Gastrocnemius medialis (tissue), 4 donors: ENCODE results near the gene SRGN. TPM values are rescaled to one million over a fixed set of nuclear protein-coding genes. Genes with fewer than 3 reads are reported as not detected.

Experiments
- ATAC-seq, 2 donors: fragments of 150-250 bp; one replicate each; pipeline ENCODE4 v1.9.1; 2016
- DNase-seq, 2 donors: peaks; one replicate each; pipeline ENCODE4 v3.0.0-alpha.2; 2019
- H3K27ac ChIP-seq, 4 donors: fragments of 200-600 bp; sonication (generic); 1 replicate in 1 of 4; 2 replicates in 3 of 4; pipeline ENCODE4 v1.5.1; 2016 to 2018; ENCODE audit warnings: mild to moderate bottlenecking in 2 of 4, moderate library complexity in 1 of 4
- H3K27me3 ChIP-seq, 3 donors: fragments of 200-600 bp; sonication (generic) in 2 of 3; 1 replicate in 1 of 3; 2 replicates in 2 of 3; pipeline versions ENCODE4 v1.5.1 to v1.6.0; 2016 to 2019; ENCODE audit warnings: mild to moderate bottlenecking in 1 of 3, moderate library complexity in 1 of 3
- H3K36me3 ChIP-seq, 2 donors: fragments of 200-600 bp; sonication (generic) in 1 of 2; one replicate each; pipeline ENCODE4 v1.5.1; 2017 to 2018
- H3K4me1 ChIP-seq, 2 donors: fragments of 200-600 bp; sonication (generic) in 1 of 2; one replicate each; pipeline ENCODE4 v1.5.1; 2016 to 2017; ENCODE audit warnings: mild to moderate bottlenecking in 2 of 2
- H3K4me3 ChIP-seq, 4 donors: fragments of 200-600 bp; sonication (generic) in 3 of 4; 1 replicate in 1 of 4; 2 replicates in 3 of 4; pipeline ENCODE4 v1.5.1; 2016 to 2019; ENCODE audit warnings: mild to moderate bottlenecking in 2 of 4
- H3K9me3 ChIP-seq, 3 donors: fragments of 200-600 bp; sonication (generic) in 2 of 3; 1 replicate in 1 of 3; 2 replicates in 2 of 3; pipeline ENCODE4 v1.5.1; 2016 to 2019
- POLR2A ChIP-seq, 2 donors: fragments of 450-650 bp; IDR thresholded peaks; one replicate each; pipeline ENCODE4 v1.6.1; 2017; ENCODE audit warnings: antibody characterized with exemption in 2 of 2, mild to moderate bottlenecking in 2 of 2, moderate library complexity in 2 of 2
- in situ Hi-C, 4 donors: fragments of 200-750 bp; cut with MboI; loops; one replicate each; pipeline versions ENCODE4 v1.15.0 to v1.8.0; 2017; ENCODE audit warnings: low sequenced_read_pairs in 4 of 4
- intact Hi-C: fragments of 100-400 bp; cut with DNase I; formaldehyde crosslinking; loops from one replicate; pipeline ENCODE4 v1.15.1; 2023; ENCODE audit warnings: low total_unique reads
- total RNA-seq, 4 donors: library from RNA; depleted of rRNA; stranded (reverse); fragments of >200 nt; gene quantifications; one replicate each; pipeline versions ENCODE4 v1.1.0 to v1.2.3, GENCODE V29; 2016
- TF ChIP-seq, protein P1 (sequence below), 5 experiments: fragments of 450-650 bp in 3 of 5; fragments of 200-600 bp in 2 of 5; sonication (generic) in 2 of 5; IDR thresholded peaks in 4 of 5; conservative IDR thresholded peaks in 1 of 5; 1 replicate in 4 of 5; 2 replicates in 1 of 5; pipeline ENCODE4 v1.5.1; 2016 to 2019; ENCODE audit warnings: antibody characterized with exemption in 5 of 5, mild to moderate bottlenecking in 3 of 5, moderate library complexity in 3 of 5

Gene SRGN
- total RNA-seq, 4 donors from 2014 or later = 27.1 to 73.1 (median 37.8) TPM

DNA sequence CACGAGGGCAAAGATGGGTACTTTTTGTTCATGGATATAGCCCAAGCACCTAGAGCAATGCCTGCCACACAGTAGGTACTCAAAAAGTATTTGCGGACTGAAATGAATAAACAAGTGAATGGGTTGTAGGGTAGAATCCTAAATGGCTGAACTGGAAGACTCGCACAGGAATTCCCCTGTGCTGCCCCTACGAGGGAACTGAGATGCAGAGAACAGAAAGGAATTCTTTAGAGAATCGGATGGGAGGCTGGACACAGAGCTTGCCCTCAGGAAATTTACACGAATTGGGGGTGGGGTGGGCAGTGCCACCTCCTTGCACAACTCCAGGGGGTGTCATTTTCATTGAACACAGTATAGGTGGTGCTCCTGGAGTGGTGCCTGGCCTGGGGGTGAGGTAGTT is 35.2 kb upstream of the SRGN start:
- H3K4me3 ChIP-seq = no peak overlapping the region
- TF ChIP-seq, protein P1, sequence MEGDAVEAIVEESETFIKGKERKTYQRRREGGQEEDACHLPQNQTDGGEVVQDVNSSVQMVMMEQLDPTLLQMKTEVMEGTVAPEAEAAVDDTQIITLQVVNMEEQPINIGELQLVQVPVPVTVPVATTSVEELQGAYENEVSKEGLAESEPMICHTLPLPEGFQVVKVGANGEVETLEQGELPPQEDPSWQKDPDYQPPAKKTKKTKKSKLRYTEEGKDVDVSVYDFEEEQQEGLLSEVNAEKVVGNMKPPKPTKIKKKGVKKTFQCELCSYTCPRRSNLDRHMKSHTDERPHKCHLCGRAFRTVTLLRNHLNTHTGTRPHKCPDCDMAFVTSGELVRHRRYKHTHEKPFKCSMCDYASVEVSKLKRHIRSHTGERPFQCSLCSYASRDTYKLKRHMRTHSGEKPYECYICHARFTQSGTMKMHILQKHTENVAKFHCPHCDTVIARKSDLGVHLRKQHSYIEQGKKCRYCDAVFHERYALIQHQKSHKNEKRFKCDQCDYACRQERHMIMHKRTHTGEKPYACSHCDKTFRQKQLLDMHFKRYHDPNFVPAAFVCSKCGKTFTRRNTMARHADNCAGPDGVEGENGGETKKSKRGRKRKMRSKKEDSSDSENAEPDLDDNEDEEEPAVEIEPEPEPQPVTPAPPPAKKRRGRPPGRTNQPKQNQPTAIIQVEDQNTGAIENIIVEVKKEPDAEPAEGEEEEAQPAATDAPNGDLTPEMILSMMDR (IDR thresholded peaks at IDR 0.05 in 4 of 5, conservative IDR thresholded peaks at IDR 0.05 in 1 of 5) = no peak
- TF ChIP-seq POLR2A (IDR thresholded peaks at IDR 0.05) = no peak
- in situ Hi-C loops (no loop called here), intact Hi-C loops (no loop called here)
- H3K27ac ChIP-seq = peak overlapping the region in 2 of 4 donors; percentile 8 to 48
- peaks cover 0 to 4% of the 10 kb centered on the region in 2 donors for H3K4me1 ChIP-seq
- ATAC-seq (no peak), DNase-seq (no peak)
- H3K9me3 ChIP-seq = no peaks in the 10 kb centered on the region
- no peaks in the 10 kb centered on the region for H3K27me3 ChIP-seq
- no peaks in the 10 kb centered on the region for H3K36me3 ChIP-seq

DNA sequence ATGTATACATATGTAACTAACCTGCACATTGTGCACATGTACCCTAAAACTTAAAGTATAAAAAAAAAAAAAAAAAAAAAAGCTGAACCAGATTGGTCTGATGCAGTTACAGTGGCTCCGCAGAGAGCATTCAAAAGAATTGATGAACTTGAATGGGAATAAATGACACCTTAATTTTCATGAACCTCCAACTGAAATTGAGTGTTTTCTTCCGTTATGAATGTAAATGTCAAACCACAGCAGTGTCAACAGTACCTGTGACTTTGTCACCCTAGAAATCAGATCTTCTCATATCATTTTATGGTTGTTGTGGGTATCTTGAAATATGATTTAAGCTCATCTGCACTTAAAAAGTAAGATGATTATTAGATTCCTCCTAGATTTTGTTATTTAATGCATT is 32.7 kb upstream of the SRGN start:
- no peak for DNase-seq
- Histone ChIP-seq H3K4me3 (no peak overlapping the region), H3K27me3 (no peaks in the 10 kb centered on the region), H3K4me1 (peaks cover 0 to 4% of the 10 kb centered on the region in 2 donors), H3K9me3 (no peaks in the 10 kb centered on the region), H3K27ac (no peak overlapping the region), H3K36me3 (no peaks in the 10 kb centered on the region)
- no peak for TF ChIP-seq POLR2A (IDR thresholded peaks at IDR 0.05)
- TF ChIP-seq, protein P1 (IDR thresholded peaks at IDR 0.05 in 4 of 5, conservative IDR thresholded peaks at IDR 0.05 in 1 of 5) = no peak
- no peak for ATAC-seq
- in situ Hi-C loops = no loop called here
- intact Hi-C loops = no loop called here

DNA sequence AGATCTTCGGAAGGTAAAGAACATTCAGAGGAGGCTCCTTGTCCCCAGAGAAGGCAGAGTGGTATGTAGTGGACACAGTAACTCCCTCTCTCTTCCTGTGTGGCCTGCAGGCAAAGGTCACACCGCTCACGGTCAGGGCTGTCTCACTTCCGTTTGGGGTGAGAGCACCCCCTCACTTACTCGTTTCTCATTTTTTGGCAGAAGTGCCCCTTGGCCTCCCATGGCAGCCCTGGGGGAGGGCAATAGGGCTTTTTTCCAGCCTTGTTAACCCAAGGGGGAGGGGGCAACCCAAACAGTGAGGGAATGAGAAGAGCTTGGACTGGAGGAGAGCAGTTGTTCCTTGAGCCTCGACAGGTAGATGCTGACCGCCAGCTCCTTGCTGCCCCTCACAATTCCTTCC is 31.8 kb upstream of the SRGN start:
- Histone ChIP-seq H3K27me3 (no peaks in the 10 kb centered on the region), H3K27ac (peak overlapping the region in 3 of 4 donors; percentile 60 to 70 (median 68)), H3K4me1 (peaks cover 0 to 4% of the 10 kb centered on the region in 2 donors), H3K9me3 (no peaks in the 10 kb centered on the region), H3K4me3 (no peak overlapping the region), H3K36me3 (no peaks in the 10 kb centered on the region)
- no peak for DNase-seq
- TF ChIP-seq POLR2A (IDR thresholded peaks at IDR 0.05) = no peak
- TF ChIP-seq, protein P1 (IDR thresholded peaks at IDR 0.05 in 4 of 5, conservative IDR thresholded peaks at IDR 0.05 in 1 of 5) = no peak
- intact Hi-C loops = loop anchor here (2.0 kb wide), 1 partner anchor 35 kb away; no protein-coding TSS in a partner anchor
- in situ Hi-C loops = no loop called here
- no peak for ATAC-seq

DNA sequence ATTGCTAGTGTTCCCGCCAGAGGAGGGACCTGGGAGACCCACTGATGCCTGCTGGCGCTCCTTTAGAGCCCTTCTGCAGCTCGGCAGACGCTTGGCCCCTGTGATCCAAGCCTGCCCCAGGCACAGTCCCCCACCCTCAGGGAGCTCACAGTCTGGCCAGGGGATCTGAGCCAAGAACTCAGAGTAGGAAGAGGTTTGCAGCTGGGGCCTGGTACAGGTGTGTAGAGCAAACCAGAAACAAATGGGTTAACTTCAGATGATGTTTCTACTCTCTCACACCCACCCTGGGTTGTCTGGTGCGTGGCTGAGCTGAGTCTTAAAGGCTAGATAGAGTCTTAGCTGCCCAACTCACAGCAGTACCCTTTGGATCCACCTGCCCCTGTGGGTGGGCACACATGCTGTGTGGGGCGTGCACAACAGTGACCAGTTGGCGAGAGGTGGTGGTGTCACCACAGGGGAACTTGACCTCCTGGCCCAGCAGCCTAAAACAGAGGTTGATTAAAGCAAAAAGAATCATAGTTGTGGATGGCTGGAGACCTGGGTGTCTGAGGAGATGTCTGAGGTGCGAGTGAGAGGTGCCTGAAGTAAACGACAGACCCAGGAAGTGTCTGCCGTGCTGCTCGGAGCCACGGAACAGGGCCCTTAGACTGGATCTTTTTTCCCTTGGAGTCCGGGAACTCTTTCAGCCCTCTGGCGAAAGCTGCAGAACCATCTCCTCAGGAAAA is 31.2 kb upstream of the SRGN start:
- DNase-seq = no peak
- Histone ChIP-seq H3K9me3 (no peaks in the 10 kb centered on the region), H3K27me3 (no peaks in the 10 kb centered on the region), H3K27ac (peak overlapping the region; percentile 52 to 70 (median 64)), H3K4me1 (peaks cover under 1 to 4% of the 10 kb centered on the region in 2 donors), H3K4me3 (peak overlapping the region in 1 of 4 donors; percentile 6), H3K36me3 (no peaks in the 10 kb centered on the region)
- in situ Hi-C loops (no loop called here), intact Hi-C loops (loop anchor here (2.0 kb wide), 1 partner anchor 34 kb away; no protein-coding TSS in a partner anchor)
- no peak for ATAC-seq
- no peak for TF ChIP-seq POLR2A (IDR thresholded peaks at IDR 0.05)
- TF ChIP-seq, protein P1 (IDR thresholded peaks at IDR 0.05 in 4 of 5, conservative IDR thresholded peaks at IDR 0.05 in 1 of 5) = no peak
